Activated CD8-positive, alpha-beta memory T cell treated with anti-CD3 and anti-CD28 coated beads, Interleukin-2, amount 10 ng/mL, durations not matched to agents 7 days and 5 days (primary cell): Measurements from ENCODE around the gene FANCD2OS. TPM values are rescaled to one million over a fixed set of nuclear protein-coding genes. Genes with fewer than 3 reads are reported as not detected.
"Not testable (repeated sequence)": the region's sequence is repeated elsewhere in the genome, so short reads cannot be mapped to it uniquely, and the experiment has no call there.

Experiments used
- ATAC-seq: fragments of 150-1000 bp; cut with Tn5 transposase; one replicate; pipeline ENCODE4 v1.10.0; 2021; ENCODE audit warnings: moderate library complexity
- CTCF ChIA-PET: fragments of 350-600 bp; sonication (Branson Sonifier 250); formaldehyde crosslinking; loops from one replicate; lab custom pipeline; 2021; ENCODE audit warnings: antibody characterized with exemption; lab: Charles Lee
- DNase-seq: peaks from one replicate; pipeline ENCODE4 v3.0.0-alpha.2; 2020
- H3K27ac Mint-ChIP-seq: one replicate; pipeline ENCODE4 v1.8.0; 2021; ENCODE audit warnings: mild to moderate bottlenecking, mixed read lengths
- H3K27me3 Mint-ChIP-seq: one replicate; pipeline ENCODE4 v1.8.0; 2021; ENCODE audit warnings: mixed read lengths
- H3K36me3 Mint-ChIP-seq: one replicate; pipeline ENCODE4 v1.8.0; 2021; ENCODE audit warnings: mild to moderate bottlenecking, mixed read lengths
- H3K4me1 Mint-ChIP-seq: one replicate; pipeline ENCODE4 v1.8.0; 2021; ENCODE audit warnings: mixed read lengths
- H3K4me3 Mint-ChIP-seq: one replicate; pipeline ENCODE4 v1.8.0; 2021; ENCODE audit warnings: mild to moderate bottlenecking, moderate library complexity, mixed read lengths
- H3K9me3 Mint-ChIP-seq: one replicate; pipeline ENCODE4 v1.8.0; 2022; ENCODE audit warnings: low read depth, mixed read lengths
- total RNA-seq, 2 experiments: library from RNA; stranded (reverse); gene quantifications; one replicate each; pipeline ENCODE4 v1.2.3, GENCODE V29; 2021

FANCD2OS gene
- total RNA-seq, 2 experiments from 2014 or later: not detected

DNA sequence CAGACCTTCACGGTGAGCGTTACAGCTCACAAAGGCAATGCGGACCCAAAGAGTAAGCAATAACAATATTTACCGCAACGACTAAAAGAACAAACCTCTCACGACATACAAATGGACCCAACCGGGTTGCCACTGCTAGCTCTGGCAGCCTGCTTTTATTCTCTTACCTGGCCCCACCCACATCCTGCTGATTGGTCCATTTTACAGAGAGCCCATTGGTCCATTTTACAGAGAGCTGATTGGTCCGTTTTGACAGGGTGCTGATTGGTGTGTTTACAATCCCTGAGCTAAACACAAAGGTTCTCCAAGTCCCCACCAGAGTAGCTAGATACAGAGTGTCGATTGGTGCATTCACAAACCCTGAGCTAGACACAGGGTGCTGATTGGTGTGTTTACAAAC is 27.8 kb upstream of the FANCD2OS start:
- H3K4me3 Mint-ChIP-seq, H3K9me3 Mint-ChIP-seq, H3K27me3 Mint-ChIP-seq, DNase-seq, H3K36me3 Mint-ChIP-seq, ATAC-seq, H3K27ac Mint-ChIP-seq: not testable (repeated sequence)
- CTCF ChIA-PET: interaction anchor here (1.4 kb wide), 1 partner anchor 186 kb away, joined by 3 read pairs; no protein-coding TSS in a partner anchor
- peaks cover 16% of the 10 kb centered on the region for H3K4me1 Mint-ChIP-seq

GRCh38 chr3:10122724-10123123 is 14.7 kb upstream of the FANCD2OS start:
- H3K27ac Mint-ChIP-seq: peak overlapping the region; percentile 9
- H3K9me3 Mint-ChIP-seq: no peaks in the 10 kb centered on the region
- CTCF ChIA-PET: no interaction called here
- H3K4me1 Mint-ChIP-seq: peaks cover 42% of the 10 kb centered on the region
- H3K27me3 Mint-ChIP-seq: no peaks in the 10 kb centered on the region
- no peak overlapping the region for H3K4me3 Mint-ChIP-seq
- ATAC-seq (no peak), DNase-seq (no peak)
- peaks cover 62% of the 10 kb centered on the region for H3K36me3 Mint-ChIP-seq

GRCh38 chr3:10121064-10121463 is 13.0 kb upstream of the FANCD2OS start:
- H3K4me1 Mint-ChIP-seq: peaks cover 56% of the 10 kb centered on the region
- no peak overlapping the region for H3K27ac Mint-ChIP-seq
- H3K9me3 Mint-ChIP-seq: no peaks in the 10 kb centered on the region
- no peak for DNase-seq
- no peak overlapping the region for H3K4me3 Mint-ChIP-seq
- CTCF ChIA-PET: no interaction called here
- ATAC-seq: no peak
- H3K27me3 Mint-ChIP-seq: no peaks in the 10 kb centered on the region
- peaks cover 51% of the 10 kb centered on the region for H3K36me3 Mint-ChIP-seq

DNA sequence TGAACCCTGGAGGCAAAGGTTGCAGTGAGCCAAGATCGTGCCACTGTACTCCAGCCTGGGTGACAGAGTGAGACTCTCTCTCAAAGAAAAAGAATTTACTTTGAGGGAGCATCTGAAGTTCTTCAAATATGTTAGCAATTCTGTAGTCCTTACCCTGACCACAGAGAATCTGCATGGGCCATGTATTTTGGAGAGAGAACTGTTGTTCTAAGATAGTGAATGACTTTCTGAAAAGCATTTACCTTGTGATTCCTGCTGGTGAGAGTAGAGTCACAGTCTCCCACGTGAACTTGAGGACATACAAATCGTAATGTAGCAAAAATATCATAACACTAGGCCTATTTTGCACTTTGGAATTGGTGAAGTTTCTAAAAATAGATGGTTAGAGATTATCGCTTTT is 11.3 kb upstream of the FANCD2OS start:
- Mint-ChIP-seq H3K36me3 (peaks cover 38% of the 10 kb centered on the region), H3K27me3 (no peaks in the 10 kb centered on the region), H3K4me3 (no peak overlapping the region), H3K27ac (no peak overlapping the region), H3K9me3 (no peaks in the 10 kb centered on the region), H3K4me1 (peaks cover 57% of the 10 kb centered on the region)
- DNase-seq: no peak
- CTCF ChIA-PET: no interaction called here
- ATAC-seq: no peak

DNA sequence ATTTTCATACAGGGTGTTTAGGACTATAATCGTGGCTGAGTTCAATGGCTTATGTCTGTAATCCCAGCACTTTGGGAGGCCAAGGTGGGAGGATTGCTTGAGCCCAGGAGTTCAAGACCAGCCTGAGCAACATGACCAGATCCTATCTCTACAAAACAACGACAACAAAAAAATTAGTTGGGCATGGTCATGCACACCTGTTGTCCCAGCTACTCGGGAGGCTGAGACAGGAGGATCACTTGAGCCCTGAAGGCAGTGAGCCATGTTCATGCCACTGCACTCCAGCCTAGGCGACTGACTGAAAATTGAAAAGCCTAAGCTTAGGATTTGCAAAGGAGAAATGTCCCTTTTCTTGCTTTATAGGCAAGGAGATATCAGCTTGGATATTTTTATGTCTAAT is 8.9 kb upstream of the FANCD2OS start:
- CTCF ChIA-PET: interaction anchor here (0.8 to 1.5 kb wide), 5 partner anchors 11 to 184 kb away, joined by 3 to 6 read pairs (median 3); partner anchors contain the start of gene CRELD1

GRCh38 chr3:10116138-10116460 is 8.0 kb upstream of the FANCD2OS start:
- Mint-ChIP-seq H3K4me1 (peaks cover 46% of the 10 kb centered on the region), H3K4me3 (peak overlapping the region; percentile 97), H3K36me3 (peaks cover 21% of the 10 kb centered on the region), H3K27ac (peak overlapping the region; percentile 90), H3K9me3 (no peaks in the 10 kb centered on the region), H3K27me3 (no peaks in the 10 kb centered on the region)
- DNase-seq (no peak), ATAC-seq (no peak)
- CTCF ChIA-PET: interaction anchor here (0.6 to 1.5 kb wide), 4 partner anchors 12 to 183 kb away, joined by 3 to 6 read pairs (median 3); partner anchors contain the start of gene CRELD1

More for the DNA sequence above, 8.9 kb upstream of the FANCD2OS start:
- Mint-ChIP-seq H3K36me3 (peaks cover 25% of the 10 kb centered on the region), H3K4me3 (peak overlapping the region; percentile 97), H3K9me3 (no peaks in the 10 kb centered on the region), H3K4me1 (peaks cover 46% of the 10 kb centered on the region), H3K27ac (no peak overlapping the region), H3K27me3 (no peaks in the 10 kb centered on the region)
- DNase-seq (no peak), ATAC-seq (no peak)

GRCh38 chr3:10115326-10116137 is 7.5 kb upstream of the FANCD2OS start, which contains the start of gene BRK1:
BRK1 (plus strand) TSS chr3:10115675; CDS start chr3:10115702, 27 bp downstream.
- peak within 1 kb of the TSS; percentile 97 for H3K4me3 Mint-ChIP-seq
- CTCF ChIA-PET: interaction anchor here (0.6 to 1.8 kb wide), 5 partner anchors 113 to 183 kb away, joined by 3 to 6 read pairs (median 4); partner anchors contain the start of gene CRELD1
- peaks cover 42% of the 10 kb centered on the region for H3K4me1 Mint-ChIP-seq
- peak; percentile 97 for DNase-seq
- peaks cover 15% of the 10 kb centered on the region for H3K36me3 Mint-ChIP-seq
- no peaks in the 10 kb centered on the region for H3K9me3 Mint-ChIP-seq
- H3K27ac Mint-ChIP-seq: peak within 1 kb of the TSS; percentile 90
- peak; percentile 99 for ATAC-seq
- H3K27me3 Mint-ChIP-seq: no peaks in the 10 kb centered on the region

- no peak for DNase-seq
- CTCF ChIA-PET: no interaction called here
- Mint-ChIP-seq H3K4me3 (no peak overlapping the region), H3K27ac (no peak overlapping the region), H3K27me3 (no peaks in the 10 kb centered on the region), H3K4me1 (no peaks in the 10 kb centered on the region), H3K9me3 (no peaks in the 10 kb centered on the region), H3K36me3 (peaks cover 5% of the 10 kb centered on the region)
- ATAC-seq: no peak
These were observed 1.1 kb downstream of the FANCD2OS start for GRCh38 chr3:10106919-10107318.

DNA sequence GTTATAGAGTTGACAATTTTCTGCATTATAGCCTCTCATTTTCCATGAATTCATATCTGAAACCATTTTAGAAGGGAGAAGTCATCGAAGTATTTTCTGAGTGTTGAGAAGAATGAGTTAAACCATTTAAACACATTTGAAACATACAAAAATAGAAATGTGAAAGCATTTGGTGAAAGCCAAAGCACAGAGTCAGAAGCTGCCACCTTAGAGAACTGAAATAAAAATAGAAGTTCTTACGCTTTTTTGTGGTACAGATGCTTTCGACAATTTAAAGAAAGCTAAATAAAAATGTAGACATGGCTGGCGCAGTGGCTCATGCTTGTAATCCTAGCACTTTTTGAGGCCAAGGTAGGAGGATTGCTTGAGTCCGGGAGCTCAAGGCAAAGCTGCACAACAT is 9.0 kb downstream of the FANCD2OS start:
- Mint-ChIP-seq H3K36me3 (peaks cover 34% of the 10 kb centered on the region), H3K9me3 (no peaks in the 10 kb centered on the region), H3K4me3 (no peak overlapping the region), H3K27ac (no peak overlapping the region), H3K4me1 (no peaks in the 10 kb centered on the region), H3K27me3 (no peaks in the 10 kb centered on the region)
- CTCF ChIA-PET: interaction anchor here (0.7 kb wide), 1 partner anchor 18 kb away, joined by 3 read pairs; no protein-coding TSS in a partner anchor
- no peak for DNase-seq
- no peak for ATAC-seq

DNA sequence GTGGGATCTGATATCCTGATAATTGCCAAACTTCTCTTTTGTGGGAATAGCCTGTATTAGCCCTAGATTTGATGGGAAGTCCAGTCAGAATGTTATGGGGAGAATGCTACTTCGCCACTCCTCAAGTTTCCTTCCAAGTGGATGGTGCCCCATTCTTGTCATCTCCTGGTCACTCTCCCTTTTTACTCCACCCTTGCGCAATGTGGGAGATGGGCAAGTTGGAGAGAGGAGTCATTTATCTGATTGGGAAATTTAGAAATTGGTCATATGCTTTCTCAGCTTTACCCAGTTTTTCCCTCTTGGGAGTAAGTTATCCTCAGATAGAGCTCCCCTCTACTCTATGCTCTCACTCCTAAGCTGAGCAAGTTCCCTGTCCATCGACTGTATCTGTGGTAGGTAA is 14.4 kb downstream of the FANCD2OS start:
- Mint-ChIP-seq H3K36me3 (peaks cover 41% of the 10 kb centered on the region), H3K4me1 (no peaks in the 10 kb centered on the region), H3K27me3 (no peaks in the 10 kb centered on the region), H3K27ac (no peak overlapping the region), H3K4me3 (no peak overlapping the region), H3K9me3 (no peaks in the 10 kb centered on the region)
- ATAC-seq (no peak), DNase-seq (no peak)
- CTCF ChIA-PET: interaction anchor here (0.9 kb wide), 1 partner anchor 161 kb away, joined by 3 read pairs; no protein-coding TSS in a partner anchor

- CTCF ChIA-PET, H3K27ac Mint-ChIP-seq, H3K27me3 Mint-ChIP-seq, H3K4me1 Mint-ChIP-seq, H3K9me3 Mint-ChIP-seq, H3K4me3 Mint-ChIP-seq, DNase-seq, ATAC-seq: not testable (repeated sequence)
- H3K36me3 Mint-ChIP-seq: peaks cover 46% of the 10 kb centered on the region
These were observed 16.7 kb downstream of the FANCD2OS start for GRCh38 chr3:10091387-10091786.

DNA sequence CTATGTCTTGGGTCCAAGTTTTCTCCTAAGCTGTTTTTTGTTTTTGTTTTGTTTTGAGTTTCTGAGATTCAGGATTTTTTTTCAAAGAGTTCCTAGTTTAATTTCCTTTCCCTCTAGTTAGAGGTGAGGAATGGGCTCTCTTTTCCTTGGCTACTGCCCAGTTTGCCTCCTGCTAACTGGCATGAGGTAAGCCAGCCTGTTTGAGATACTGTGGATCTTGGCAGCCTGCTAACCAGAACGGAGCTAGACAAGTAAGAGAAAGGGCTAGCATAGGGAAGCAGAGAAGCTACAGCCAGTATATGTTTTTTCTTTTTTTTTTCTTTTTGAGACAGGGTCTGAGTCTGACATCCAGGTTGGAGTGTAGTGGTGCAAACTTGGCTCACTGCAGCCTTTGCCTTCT is 17.3 kb downstream of the FANCD2OS start:
- H3K9me3 Mint-ChIP-seq, CTCF ChIA-PET, H3K4me3 Mint-ChIP-seq, H3K27ac Mint-ChIP-seq, H3K4me1 Mint-ChIP-seq, H3K27me3 Mint-ChIP-seq, ATAC-seq, DNase-seq: not testable (repeated sequence)
- peaks cover 42% of the 10 kb centered on the region for H3K36me3 Mint-ChIP-seq

- CTCF ChIA-PET: no interaction called here
- Mint-ChIP-seq H3K27ac (no peak overlapping the region), H3K9me3 (no peaks in the 10 kb centered on the region), H3K27me3 (no peaks in the 10 kb centered on the region), H3K36me3 (peaks cover 43% of the 10 kb centered on the region), H3K4me1 (no peaks in the 10 kb centered on the region), H3K4me3 (no peak overlapping the region)
- DNase-seq (no peak), ATAC-seq (no peak)
These were observed 17.9 kb downstream of the FANCD2OS start for GRCh38 chr3:10090179-10090578.

- H3K4me1 Mint-ChIP-seq: no peaks in the 10 kb centered on the region
- CTCF ChIA-PET: interaction anchor here (1.2 kb wide), 1 partner anchor 155 kb away, joined by 4 read pairs; no protein-coding TSS in a partner anchor
- no peaks in the 10 kb centered on the region for H3K27me3 Mint-ChIP-seq
- H3K4me3 Mint-ChIP-seq: no peak overlapping the region
- DNase-seq: no peak
- H3K27ac Mint-ChIP-seq: no peak overlapping the region
- ATAC-seq: no peak
- no peaks in the 10 kb centered on the region for H3K9me3 Mint-ChIP-seq
- peaks cover 45% of the 10 kb centered on the region for H3K36me3 Mint-ChIP-seq
These were observed 19.8 kb downstream of the FANCD2OS start for GRCh38 chr3:10088256-10088655.
